HG02840 (cell line): ENCODE results near the gene PYCR2.
"Not testable (repeated sequence)": the region's sequence is repeated elsewhere in the genome, so short reads cannot be mapped to it uniquely, and the experiment has no call there.

Experiments used
- ATAC-seq: cut with Tn5 transposase; IDR thresholded peaks from one replicate; pipeline ENCODE4 v1.9.1; 2021; ENCODE audit warnings: mild to moderate bottlenecking, moderate library complexity, moderate number of reproducible peaks; ENCODE audit not compliant: unreplicated experiment, low FRiP score

PYCR2 gene

DNA sequence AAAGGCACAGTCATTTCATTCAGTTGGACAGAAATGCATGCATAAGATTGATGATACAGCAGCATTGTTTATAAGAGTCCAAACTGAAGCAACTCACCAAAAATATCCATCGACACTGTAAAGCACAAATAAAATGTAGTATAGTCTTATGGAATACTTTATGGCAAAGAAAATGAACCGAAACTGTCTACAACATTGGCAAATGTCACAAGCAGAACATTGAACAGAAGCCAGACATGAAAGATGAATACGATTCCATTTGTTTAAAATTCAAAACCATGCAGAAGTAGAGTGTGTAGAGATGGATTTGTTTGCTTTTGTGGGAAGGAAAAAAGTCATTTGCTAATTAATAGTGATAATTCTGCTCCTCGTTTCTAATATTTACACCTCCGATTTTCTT is 27.6 kb downstream of the PYCR2 start:
- ATAC-seq = no peak

DNA sequence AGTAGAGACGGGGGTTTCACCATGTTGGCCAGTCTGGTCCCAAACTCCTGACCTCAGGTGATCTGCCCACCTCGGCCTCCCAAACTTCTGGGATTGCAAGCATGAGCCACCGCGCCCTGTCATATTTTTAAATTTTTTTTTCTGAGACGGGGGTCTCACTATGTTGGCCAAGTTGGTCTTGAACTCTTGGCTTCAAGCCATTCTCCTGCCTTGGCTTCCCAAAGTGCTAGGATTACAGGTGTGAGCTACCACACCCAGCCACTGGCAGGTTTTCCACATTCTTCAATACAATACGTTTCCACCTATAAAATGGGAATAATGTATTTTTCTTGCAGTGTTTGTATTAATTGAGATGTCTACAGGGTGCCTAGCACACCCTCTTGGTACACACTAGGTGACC is 31.7 kb downstream of the PYCR2 start:
- ATAC-seq = no peak

DNA sequence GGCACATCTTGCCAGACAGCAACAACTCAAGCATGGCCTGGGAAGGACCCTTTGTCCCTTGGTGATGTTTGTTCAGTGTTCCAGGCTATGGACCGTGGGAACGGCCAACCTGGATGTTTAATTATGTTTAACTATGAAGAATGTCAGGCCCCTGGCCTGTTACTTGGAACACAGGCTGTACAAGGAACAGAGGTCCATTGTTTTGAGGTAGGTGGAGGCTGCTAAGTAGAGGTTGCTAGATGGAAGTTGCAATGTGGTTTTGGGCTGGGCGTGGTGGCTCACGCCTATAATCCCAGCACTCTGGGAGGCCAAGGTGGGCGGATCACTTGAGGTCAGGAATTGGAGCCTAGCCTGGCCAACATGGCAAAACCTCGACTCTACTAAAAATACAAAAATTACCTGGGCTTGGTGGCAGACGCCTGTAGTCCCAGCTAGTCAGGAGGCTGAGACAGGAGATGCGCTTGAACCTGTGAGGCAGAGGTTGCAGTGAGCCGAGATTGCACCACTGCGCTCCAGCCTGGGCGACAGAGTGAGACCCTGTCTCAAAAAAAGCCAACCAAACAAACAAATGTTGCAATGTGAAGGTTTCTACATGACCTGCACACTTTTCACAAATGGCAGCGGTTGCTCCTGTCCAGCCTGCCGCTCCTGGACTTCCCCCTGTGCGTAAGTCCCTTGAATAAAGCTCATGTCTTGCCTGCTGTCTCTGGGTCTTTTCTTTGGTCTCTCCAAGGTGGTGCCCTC is 32.6 kb downstream of the PYCR2 start:
- ATAC-seq = no peak

GRCh38 chr1:225890346-225891228 is 33.5 kb downstream of the PYCR2 start:
- no peak for ATAC-seq

DNA sequence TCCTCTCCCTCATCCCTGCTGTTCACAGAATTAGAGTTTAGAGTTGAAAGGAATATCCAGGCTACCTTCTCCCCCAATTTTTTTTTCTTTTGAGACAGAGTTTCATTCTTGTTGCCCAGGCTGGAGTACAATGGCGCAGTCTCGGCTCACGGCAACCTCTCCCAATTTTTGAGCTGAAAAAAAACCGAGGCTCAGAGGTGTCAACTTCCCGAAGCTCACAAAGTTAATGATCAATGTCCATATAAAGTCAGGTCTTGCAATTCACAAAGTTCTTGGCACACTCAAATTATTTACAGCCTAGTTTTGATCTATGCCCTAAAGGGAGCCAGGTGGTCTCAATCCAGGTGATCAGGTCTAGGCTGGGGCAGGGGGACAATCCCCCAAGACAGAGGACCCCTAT is 34.3 kb downstream of the PYCR2 start:
- ATAC-seq = no peak

- ATAC-seq = no peak
Observed at GRCh38 chr1:225888898-225889601, 35.0 kb downstream of the PYCR2 start, which contains the start of gene LEFTY1. LEFTY1 (minus strand) TSS chr1:225889146; CDS start chr1:225889066, 80 bp downstream.

GRCh38 chr1:225888289-225888897 is 35.7 kb downstream of the PYCR2 start:
- ATAC-seq = no peak

DNA sequence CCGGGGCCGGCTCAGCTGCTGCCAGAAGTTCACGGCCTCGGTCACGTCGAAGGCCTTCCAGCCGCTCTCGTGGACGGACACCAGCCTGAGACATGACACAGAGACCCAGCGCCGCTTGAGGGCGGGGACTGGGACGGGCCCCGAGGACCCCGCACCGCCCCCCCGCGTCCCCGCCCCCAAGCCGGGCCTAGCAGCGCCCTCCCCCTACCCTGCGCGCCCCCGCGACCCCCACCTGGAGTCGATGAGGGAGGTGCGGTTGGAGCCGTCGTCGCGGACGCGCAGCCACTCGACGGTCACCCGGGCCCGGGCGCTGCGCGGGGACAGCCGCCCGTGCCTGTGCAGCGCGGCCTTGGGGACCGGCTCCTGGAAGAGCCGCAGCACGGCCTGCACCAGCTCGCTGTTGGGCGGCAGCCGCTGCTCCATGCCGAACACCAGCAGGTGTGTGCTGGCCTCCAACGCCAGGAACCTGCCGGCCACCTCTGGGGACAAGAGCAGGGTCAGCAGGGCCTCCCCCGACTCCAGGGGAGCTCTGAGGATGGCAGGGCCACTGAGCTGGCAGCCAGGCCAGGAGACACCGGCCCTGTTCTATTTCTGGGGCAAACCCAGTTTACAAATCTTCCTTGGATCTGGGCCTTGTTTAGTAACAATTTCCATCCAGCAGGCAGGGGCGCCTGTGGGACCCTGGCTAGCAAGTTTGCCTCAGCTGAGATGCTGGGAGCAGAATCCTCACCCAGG is 36.3 kb downstream of the PYCR2 start:
- not testable (repeated sequence) for ATAC-seq

DNA sequence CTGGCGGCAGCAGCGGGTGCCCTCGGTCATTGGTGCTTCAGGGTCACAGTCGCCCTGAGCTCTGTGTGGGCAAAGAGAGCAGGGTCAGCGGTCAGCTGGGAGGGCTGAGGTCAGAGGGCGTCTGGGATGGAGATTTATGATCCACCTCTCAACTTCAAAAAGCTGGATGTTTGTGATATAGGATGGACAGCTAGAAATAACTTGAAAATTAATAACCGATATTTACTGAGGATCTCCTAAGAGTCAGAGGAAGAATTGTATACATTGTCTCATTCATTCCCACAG is 37.1 kb downstream of the PYCR2 start:
- ATAC-seq = no peak

- ATAC-seq = no peak
Observed at GRCh38 chr1:225886159-225887029, 37.7 kb downstream of the PYCR2 start.

GRCh38 chr1:225885336-225885735 is 38.7 kb downstream of the PYCR2 start:
- ATAC-seq = no peak

GRCh38 chr1:225883616-225884265 is 40.3 kb downstream of the PYCR2 start:
- ATAC-seq = no peak

DNA sequence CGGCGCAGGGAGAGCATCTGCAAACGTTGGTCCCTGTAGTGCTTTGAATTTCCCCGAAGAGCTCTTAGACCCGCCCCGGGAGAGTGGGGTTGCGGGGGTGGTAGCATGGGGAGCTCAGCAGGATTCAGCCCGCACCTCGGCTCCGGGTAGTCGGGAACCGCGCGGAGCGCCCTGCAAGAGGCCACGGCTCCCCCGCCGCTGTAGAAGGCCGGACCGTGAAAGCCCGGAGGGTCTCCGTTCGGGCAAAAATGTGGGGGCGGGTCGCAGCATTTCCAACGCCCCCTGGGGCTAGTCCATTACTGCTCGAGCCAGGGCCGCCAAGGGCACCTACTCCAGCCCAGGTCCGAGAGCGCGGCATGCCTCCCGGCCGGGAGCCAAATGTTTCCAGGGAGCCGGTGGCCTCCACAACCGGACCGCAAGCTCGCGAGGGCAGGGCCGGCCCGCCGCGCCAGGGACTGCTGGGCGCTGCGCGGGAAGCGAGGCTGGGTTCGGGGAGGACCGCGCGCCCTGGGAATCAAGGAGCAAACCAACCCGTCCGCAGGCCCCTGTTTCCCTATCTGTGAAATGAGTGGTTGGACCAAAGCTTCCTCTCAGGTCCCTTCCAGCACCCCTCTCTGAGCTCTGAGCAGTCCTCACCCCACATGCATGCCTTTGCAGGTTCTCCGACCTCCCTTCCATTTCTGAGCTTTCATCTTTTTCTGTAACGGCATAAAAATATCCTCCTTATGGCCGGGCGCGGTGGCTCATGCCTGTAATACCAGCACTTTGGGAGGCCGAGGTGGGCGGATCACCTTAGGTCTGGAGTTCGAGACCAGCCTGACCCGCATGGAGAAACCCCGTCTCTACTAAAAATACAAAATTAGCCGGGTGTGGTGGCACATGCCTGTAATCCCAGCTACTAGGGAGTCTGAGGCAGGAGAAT is 41.1 kb downstream of the PYCR2 start:
- peak; percentile 32 for ATAC-seq

DNA sequence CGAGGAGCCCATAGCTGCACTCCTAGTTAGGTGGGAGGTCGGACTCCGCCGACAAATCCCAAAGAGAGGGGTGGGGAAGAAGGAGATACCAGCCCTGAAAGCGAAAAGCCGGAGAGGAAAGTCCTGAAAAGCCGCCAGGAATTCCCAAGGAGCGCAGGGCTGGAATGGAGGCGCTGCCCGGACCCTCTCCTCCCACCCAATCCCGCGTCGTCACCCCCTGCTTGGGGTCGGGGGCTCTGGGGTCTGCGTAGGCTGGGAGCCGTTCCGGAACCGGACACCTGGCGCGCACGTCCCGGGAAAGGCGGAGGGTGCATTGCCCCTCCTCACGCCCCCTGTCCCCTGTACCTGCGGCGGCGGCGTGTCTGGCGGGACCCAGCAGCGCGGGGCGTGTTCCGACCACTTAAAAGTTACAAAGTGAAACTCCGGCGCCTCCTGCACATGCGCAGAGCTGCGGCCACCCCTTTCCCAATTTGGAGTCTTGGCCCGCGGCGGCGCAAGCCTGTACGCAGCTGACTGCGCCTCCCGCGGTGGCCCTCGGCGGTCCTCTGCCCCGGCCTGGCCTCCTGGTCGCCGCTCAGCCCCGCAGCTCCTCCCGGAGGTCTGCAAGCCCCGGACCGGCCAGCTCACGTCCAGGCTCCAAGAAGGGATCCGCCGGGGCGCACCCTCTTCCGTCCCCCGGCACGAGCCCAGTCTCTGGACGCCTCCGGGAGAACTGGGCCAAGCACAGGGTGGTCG is 41.9 kb downstream of the PYCR2 start, which contains the start of gene TMEM63A:
TMEM63A (minus strand) TSS at position 422 of the 735 bp plus-strand sequence. CDS start 4,800 bp downstream, outside the sequence.
- ATAC-seq = peak; percentile 75

DNA sequence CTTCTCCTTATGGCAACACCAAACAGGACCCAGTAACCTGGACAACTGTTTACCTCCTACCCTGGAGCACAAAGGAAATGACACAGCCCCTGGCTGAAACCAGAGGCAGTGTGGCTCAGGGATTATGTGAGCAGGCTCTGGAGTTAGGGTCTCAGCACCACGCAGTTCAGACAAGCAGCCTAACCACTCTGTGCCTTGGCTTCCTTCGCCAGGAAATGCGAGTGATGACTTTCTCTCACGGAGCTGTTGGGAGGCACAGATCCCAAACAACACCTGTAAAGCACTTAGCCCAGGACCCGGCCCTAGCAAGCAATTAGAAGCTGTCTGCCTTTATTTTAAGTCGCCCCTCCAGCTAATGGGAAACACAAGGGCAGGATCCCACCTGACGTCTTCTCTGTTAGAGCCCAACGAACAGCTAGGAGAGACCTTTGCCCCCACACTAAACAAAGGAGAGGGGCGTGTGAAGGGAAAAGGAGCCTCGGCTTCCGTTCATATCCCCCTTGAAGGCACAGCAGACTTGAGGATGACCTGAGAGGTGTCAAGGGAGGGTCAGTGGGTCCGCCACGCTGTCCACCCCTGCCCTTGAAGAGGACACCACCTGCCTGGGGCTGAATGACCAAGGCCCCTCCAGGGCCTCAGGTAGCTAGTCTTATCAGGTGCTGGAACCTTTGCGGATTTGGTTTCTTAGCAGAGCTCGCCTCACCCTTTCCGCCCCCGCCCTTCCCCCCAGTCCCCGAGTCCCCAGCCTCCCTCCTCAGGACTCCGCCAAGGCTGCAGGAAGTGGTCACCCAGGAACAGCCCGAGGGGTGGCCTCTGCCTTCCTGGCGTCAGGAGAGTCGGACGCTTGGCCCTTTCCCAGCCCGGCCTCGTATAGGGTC is 42.7 kb downstream of the PYCR2 start:
- ATAC-seq = peak; percentile 16

GRCh38 chr1:225880636-225881035 is 43.4 kb downstream of the PYCR2 start:
- ATAC-seq = no peak
